GM12891 (cell line): ENCODE data around the gene SMC5.
"Not testable (repeated sequence)": the region's sequence is repeated elsewhere in the genome, so short reads cannot be mapped to it uniquely, and the experiment has no call there.

Source experiments
- DNase-seq: peaks from one replicate; pipeline ENCODE4 v3.0.0; 2011; ENCODE audit warnings: low spot score; ENCODE audit not compliant: insufficient read length
- FAIRE-seq: peaks from 2 replicates; lab custom pipeline; 2011; peaks lifted over from hg19 to GRCh38; lab: Jason Lieb, UNC
- PAX5 ChIP-seq: IDR thresholded peaks from 2 replicates; pipeline ENCODE4 v1.6.1; 2011; ENCODE audit warnings: low read length, moderate library complexity, mild to moderate bottlenecking; ENCODE audit not compliant: insufficient read depth, severe bottlenecking
- POLR2A ChIP-seq: IDR thresholded peaks from 2 replicates; pipeline ENCODE4 v1.6.1; 2011; ENCODE audit warnings: low read depth, low read length, control low read depth
- POLR2AphosphoS5 ChIP-seq: IDR thresholded peaks from 2 replicates; pipeline ENCODE4 v1.6.1; 2011; ENCODE audit warnings: low read depth, low read length, control low read depth
- POU2F2 ChIP-seq: IDR thresholded peaks from 2 replicates; pipeline ENCODE4 v1.6.1; 2011; ENCODE audit warnings: low read depth, mild to moderate bottlenecking, control low read depth, low read length, moderate library complexity
- SPI1 ChIP-seq: IDR thresholded peaks from 2 replicates; pipeline ENCODE4 v1.6.1; 2011; ENCODE audit warnings: low read depth, low read length, control low read depth
- TAF1 ChIP-seq: IDR thresholded peaks from 2 replicates; pipeline ENCODE4 v1.6.1; 2011; ENCODE audit warnings: low read depth, low read length, control low read depth

Gene SMC5

DNA sequence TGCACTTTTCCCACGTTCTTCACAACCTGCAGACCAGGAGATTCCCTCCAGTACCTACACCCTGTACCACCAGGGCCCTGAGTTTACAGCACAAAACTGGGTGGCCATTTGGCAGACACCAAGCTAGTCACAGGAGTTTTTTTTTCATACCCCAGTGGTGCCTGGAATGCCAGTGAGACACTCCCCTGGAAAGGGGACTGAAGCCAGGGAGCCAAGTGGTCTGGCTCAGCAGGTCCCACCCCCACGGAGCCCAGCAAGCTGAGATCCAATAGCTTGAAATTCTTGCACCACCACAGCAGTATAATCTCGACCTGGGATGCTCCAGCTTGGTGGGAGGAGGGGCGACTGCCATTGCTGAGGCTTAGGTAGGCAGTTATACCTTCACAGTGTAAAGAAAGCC, 26.3 kb upstream of the SMC5 start:
- FAIRE-seq, result no peak
- TF ChIP-seq SPI1, result no peak
- TF ChIP-seq TAF1, result no peak
- TF ChIP-seq POLR2AphosphoS5, result no peak
- TF ChIP-seq POLR2A, result no peak
- no peak for TF ChIP-seq POU2F2
- no peak for TF ChIP-seq PAX5

DNA sequence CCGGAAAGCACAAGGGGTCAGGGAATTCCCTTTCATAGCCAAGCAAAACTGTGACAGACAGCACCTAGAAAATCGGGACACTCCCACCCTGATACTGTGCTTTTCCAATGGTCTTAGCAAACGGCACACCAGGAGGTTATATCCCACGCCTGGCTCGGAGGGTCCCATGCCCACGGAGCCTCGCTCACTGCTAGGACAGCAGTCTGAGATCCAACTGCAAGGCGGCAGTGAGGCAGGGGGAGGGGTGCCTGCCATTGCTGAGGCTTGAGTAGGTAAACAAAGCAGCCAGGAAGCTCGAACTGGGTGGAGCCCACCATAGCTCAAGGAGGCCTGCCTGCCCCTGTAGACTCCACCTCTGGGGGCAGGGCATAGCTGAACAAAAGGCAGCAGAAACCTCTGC, 24.6 kb upstream of the SMC5 start:
- not testable (repeated sequence) for DNase-seq, FAIRE-seq

More for the DNA sequence above, 26.3 kb upstream of the SMC5 start:
- no peak for DNase-seq

DNA sequence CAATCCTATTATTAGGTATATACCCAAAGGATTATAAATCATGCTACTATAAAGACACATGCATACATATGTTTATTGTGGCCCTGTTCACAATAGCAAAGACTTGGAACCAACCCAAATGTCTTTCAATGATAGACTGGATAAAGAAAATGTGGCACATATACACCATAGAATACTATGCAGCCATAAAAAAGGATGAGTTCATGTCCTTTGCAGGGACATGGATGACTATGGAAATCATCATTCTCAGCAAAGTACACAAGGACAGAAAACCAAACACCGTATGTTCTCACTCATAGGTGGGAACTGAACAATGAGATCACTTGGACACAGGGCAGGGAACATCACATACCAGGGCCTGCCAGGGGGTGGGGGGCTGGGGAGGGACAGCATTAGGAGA, 12.8 kb upstream of the SMC5 start:
- FAIRE-seq, DNase-seq: not testable (repeated sequence)

DNA sequence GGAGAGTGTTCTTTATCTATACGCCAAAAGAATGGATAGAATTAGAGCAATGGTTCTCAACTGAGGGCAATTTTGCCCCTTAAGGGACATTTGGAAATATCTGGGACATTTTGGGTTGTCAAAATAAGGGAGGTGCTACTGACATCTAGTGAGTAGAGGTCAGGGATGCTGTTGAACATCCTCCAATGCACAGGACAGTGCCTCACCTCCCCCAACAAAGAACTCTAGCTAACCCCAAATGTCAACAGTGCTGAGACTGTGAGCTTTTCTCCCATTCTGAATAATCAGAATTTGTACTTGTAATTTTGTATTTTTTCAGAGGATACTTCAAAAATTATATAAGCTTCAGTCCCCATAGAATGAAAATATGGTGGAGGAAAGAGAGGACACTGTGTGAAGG, 8.6 kb upstream of the SMC5 start:
- DNase-seq (no peak), FAIRE-seq (no peak)
- TF ChIP-seq SPI1 (no peak), POLR2AphosphoS5 (no peak), POLR2A (no peak), TAF1 (no peak), POU2F2 (no peak), PAX5 (no peak)

DNA sequence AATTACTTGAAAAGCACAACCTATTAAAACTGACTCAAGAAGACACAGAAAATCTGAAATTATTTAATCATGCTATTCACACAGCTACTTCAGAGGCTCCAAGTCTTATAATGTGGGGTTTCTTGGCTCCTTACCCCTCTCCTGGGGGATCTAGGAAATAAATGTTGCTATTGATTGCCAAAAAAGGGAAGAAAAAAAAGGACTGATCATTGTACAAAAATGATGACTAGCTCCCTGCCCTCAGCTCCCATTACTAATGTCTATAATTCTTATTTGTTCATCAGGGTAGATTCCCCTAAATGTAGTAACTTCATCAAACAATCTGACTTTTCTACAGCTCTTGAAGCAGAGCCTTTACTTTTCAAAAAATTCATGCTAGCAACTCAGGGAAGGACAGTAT, 3.3 kb upstream of the SMC5 start:
- FAIRE-seq (no peak), DNase-seq (no peak)
- TF ChIP-seq POLR2AphosphoS5 (no peak), TAF1 (no peak), SPI1 (no peak), POU2F2 (no peak), PAX5 (no peak), POLR2A (no peak)

DNA sequence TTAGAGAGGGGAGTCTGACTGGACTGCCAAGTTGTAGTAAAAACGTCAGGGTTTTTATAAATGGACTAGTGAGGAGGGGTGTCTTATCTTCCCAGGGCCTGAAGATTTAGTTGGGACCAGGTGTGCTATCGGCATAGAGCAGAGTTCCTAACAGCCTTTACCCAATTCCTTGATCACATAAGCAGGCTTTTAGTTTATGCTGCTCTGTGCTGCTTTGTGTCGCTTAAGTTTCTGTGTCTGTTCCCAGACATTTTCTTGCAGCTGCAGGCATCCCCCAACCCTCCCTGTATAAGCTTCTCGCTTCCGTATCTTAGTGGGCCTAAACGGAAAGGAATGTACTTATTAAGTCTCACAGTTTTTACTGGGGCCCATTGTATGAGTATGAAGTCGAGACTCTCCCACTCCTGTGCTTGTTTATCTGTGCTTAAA, 2.6 kb upstream of the SMC5 start:
- DNase-seq (no peak), FAIRE-seq (no peak)
- TF ChIP-seq POU2F2, result no peak
- TF ChIP-seq POLR2A, result no peak

DNA sequence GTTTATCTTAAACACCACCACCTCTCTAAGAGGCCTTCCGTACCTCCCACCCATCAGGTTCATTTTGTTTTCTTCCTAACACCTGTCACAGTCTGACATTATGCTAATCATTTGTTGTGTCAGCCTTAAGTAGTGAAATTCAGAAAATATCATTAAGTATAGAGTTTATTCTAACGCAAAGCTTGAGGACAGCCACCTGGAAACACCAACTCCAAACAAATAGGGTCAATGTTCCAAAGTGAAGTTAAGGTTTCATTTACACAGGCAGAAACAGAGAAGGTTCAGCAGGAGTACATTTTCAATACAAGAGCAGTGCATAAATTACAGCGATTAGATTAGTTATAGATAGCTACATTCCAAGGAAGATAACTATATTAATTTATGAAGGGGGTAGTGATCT, 1.3 kb upstream of the SMC5 start:
- FAIRE-seq, result no peak
- DNase-seq, result no peak

DNA sequence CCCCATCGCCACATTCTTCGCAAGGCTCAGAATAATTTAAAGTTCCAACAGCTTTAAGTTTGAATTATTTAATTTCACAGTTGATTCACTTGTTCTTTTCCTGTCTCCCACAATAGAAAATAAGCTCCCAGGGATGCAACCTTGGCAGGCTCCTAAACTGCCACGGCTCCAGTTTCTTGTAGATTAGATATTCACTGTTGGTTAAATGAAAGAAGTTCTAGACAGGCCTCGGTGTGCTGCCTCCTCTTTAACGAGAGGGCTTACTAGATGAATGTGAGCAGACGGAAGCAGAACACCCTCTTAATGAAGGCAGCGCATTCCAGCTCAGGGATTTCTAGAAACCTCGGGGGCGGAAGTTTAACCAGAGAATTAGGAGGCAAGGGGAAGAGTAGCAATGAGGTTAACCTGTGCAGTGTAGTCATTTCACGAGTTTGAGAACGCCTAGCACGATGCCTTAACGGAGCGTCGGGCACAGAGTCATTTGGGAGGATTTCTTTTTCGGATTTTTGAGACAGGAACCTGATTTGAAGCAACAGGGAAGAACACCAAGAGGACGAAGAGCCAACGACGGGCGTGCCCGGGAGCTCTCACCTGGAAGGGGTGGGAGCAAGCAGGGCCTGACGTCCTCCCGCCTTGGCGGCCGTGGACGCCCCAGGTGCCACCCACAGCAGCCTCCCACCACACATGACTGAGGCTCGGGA, 637 bp upstream of the SMC5 start:
- DNase-seq (peak; percentile 7), FAIRE-seq (peak; percentile 60)
- TF ChIP-seq POU2F2, result no peak; the same call in 1 of the 2 replicates
- no peak for TF ChIP-seq TAF1
- no peak for TF ChIP-seq SPI1
- no peak for TF ChIP-seq POLR2A
- TF ChIP-seq POLR2AphosphoS5, result no peak
- TF ChIP-seq PAX5, result no peak

More for the DNA sequence above, 1.3 kb upstream of the SMC5 start:
- TF ChIP-seq SPI1, result no peak
- TF ChIP-seq PAX5, result no peak
- no peak for TF ChIP-seq POU2F2
- TF ChIP-seq POLR2AphosphoS5, result no peak
- TF ChIP-seq POLR2A, result no peak
- TF ChIP-seq TAF1, result no peak

DNA sequence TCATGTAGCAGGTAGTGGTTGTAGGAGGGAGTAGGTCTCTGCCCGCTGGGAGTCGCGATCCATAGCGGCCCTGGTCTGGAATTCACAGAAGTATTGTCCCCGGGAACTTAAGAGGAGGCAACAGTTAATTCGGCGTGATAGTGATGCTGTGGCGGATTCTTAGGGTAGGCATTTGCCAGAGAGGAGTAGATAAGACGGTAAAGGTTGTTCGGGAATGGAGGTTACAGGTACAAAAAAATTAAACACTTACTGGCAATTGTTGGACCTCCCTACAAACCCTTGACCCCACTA, 679 bp downstream of the SMC5 start:
- FAIRE-seq (peak; percentile 5), DNase-seq (peak; percentile 7)
- TF ChIP-seq PAX5 (no peak), POLR2A (no peak), TAF1 (no peak), POLR2AphosphoS5 (no peak), POU2F2 (no peak), SPI1 (no peak)

DNA sequence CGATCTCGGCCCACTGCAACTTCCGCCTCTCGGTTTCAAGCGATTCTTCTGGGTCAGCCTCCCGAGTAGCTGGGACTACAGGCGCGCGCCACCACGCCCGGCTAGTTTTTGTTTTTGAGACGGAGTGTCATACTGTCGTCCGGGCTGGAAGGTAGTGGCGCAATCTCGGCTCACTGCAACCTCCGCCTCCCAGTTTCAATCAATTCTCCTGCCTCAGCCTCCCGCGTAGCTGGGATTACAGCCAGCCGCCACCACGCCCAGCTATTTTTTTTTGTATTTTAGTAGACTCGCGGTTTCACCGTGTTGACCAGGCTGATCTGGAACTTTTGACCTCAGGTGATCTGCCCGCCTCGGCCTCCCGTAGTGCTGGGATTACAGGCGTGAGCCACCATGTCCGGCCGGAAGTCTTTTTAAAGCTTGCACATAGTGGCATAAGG, 1.2 kb downstream of the SMC5 start:
- TF ChIP-seq POLR2AphosphoS5, result no peak
- no peak for TF ChIP-seq TAF1
- TF ChIP-seq PAX5, result no peak
- TF ChIP-seq POLR2A, result no peak
- TF ChIP-seq SPI1, result no peak
- no peak for TF ChIP-seq POU2F2

DNA sequence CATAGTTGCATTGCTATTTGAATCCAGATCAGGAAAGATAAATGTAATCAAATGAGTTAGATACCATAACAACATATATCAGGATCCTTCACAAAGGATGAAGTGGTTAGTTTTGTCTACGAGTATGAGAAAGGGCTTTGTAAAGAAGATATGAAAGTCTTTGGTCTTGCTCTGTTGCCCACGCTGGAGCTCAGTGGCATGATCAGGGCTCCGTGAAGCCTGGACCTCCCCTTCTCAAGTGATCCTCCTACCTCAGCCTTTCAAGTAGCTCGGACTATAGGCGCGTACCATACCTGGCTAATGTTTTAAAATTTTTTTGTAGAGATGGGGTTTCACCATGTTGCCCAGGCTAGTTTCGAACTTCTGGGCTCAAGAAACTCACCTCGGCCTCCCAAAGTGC, 1.8 kb downstream of the SMC5 start:
- TF ChIP-seq SPI1, result 0 out of 2 replicates have a peak, but pooled peaks have one; percentile 14
- TF ChIP-seq POLR2AphosphoS5, result no peak
- TF ChIP-seq PAX5, result peak; percentile 91
- no peak for TF ChIP-seq POLR2A
- FAIRE-seq, result peak; percentile 41

More for the DNA sequence above, 1.2 kb downstream of the SMC5 start:
- FAIRE-seq (no peak), DNase-seq (no peak)

More for the DNA sequence above, 1.8 kb downstream of the SMC5 start:
- no peak for DNase-seq
